Measurements from ENCODE around the gene SPARC.
A peak's percentile ranks its signal among the peaks of the same experiment; 100 is the strongest.

Gene SPARC

GRCh38 chr5:151677776-151678545, 8.8 kb downstream of the SPARC start:
- no peak for DNase-seq

- no peak for DNase-seq
Measured at GRCh38 chr5:151676719-151677118, 10.0 kb downstream of the SPARC start.

- no peak for DNase-seq
Measured at GRCh38 chr5:151676314-151676712, 10.4 kb downstream of the SPARC start.

GRCh38 chr5:151675611-151676313, 11.0 kb downstream of the SPARC start:
- DNase-seq = no peak

GRCh38 chr5:151674626-151675610, 11.8 kb downstream of the SPARC start:
- DNase-seq = no peak

GRCh38 chr5:151673421-151673820, 13.3 kb downstream of the SPARC start:
- no peak for DNase-seq

- DNase-seq = no peak
Measured at GRCh38 chr5:151672516-151672915, 14.2 kb downstream of the SPARC start.

GRCh38 chr5:151671950-151672349, 14.8 kb downstream of the SPARC start:
- no peak for DNase-seq

GRCh38 chr5:151670953-151671636, 15.6 kb downstream of the SPARC start:
- DNase-seq = no peak

- no peak for DNase-seq
Measured at GRCh38 chr5:151670083-151670686, 16.5 kb downstream of the SPARC start.

GRCh38 chr5:151667083-151667482, 19.6 kb downstream of the SPARC start:
- DNase-seq = no peak

- no peak for DNase-seq
Measured at GRCh38 chr5:151665613-151666012, 21.1 kb downstream of the SPARC start.

GRCh38 chr5:151664694-151665585, 21.8 kb downstream of the SPARC start:
- no peak for DNase-seq

- no peak for DNase-seq
Measured at GRCh38 chr5:151663617-151664293, 23.0 kb downstream of the SPARC start.

GRCh38 chr5:151662805-151663204, 23.9 kb downstream of the SPARC start:
- DNase-seq = no peak

- DNase-seq = no peak
Measured at GRCh38 chr5:151661968-151662732, 24.6 kb downstream of the SPARC start.

GRCh38 chr5:151660616-151661495, 25.9 kb downstream of the SPARC start:
- no peak for DNase-seq

GRCh38 chr5:151659001-151659754, 27.5 kb downstream of the SPARC start:
- peak; percentile 62 for DNase-seq
